ENCODE measurements around the gene TTLL5.
A peak's percentile ranks its signal among the peaks of the same experiment; 100 is the strongest.

TTLL5 gene

GRCh38 chr14:75803765-75804164 lies 142.7 kb downstream of the TTLL5 start:
- no peak overlapping the region for H3K4me3 ChIP-seq (ENCODE audit: low read length)
- no peak overlapping the region for H3K9ac ChIP-seq (ENCODE audit: low read length)
- no peaks in the 10 kb centered on the region for H3K27me3 ChIP-seq (ENCODE audit: control insufficient read depth, insufficient read depth, low read length)
- no peak overlapping the region for H3K27ac ChIP-seq (ENCODE audit: low read depth, low read length)
- H3K4me1 ChIP-seq (ENCODE audit: control insufficient read depth, insufficient read depth, low read length): no peaks in the 10 kb centered on the region
- H3K36me3 ChIP-seq (ENCODE audit: control insufficient read depth, insufficient read depth, low read length): no peaks in the 10 kb centered on the region

- Histone ChIP-seq H3K27me3 (ENCODE audit: control insufficient read depth, insufficient read depth, low read length) (no peaks in the 10 kb centered on the region), H3K27ac (ENCODE audit: low read depth, low read length) (no peak overlapping the region), H3K4me3 (ENCODE audit: low read length) (no peak overlapping the region), H3K9ac (ENCODE audit: low read length) (no peak overlapping the region), H3K4me1 (ENCODE audit: control insufficient read depth, insufficient read depth, low read length) (no peaks in the 10 kb centered on the region), H3K36me3 (ENCODE audit: control insufficient read depth, insufficient read depth, low read length) (no peaks in the 10 kb centered on the region)
Observed at GRCh38 chr14:75804570-75805275, 143.7 kb downstream of the TTLL5 start.

GRCh38 chr14:75805646-75806045 lies 144.6 kb downstream of the TTLL5 start:
- Histone ChIP-seq H3K4me3 (ENCODE audit: low read length) (no peak overlapping the region), H3K36me3 (ENCODE audit: control insufficient read depth, insufficient read depth, low read length) (no peaks in the 10 kb centered on the region), H3K9ac (ENCODE audit: low read length) (no peak overlapping the region), H3K27ac (ENCODE audit: low read depth, low read length) (no peak overlapping the region), H3K27me3 (ENCODE audit: control insufficient read depth, insufficient read depth, low read length) (no peaks in the 10 kb centered on the region), H3K4me1 (ENCODE audit: control insufficient read depth, insufficient read depth, low read length) (no peaks in the 10 kb centered on the region)

DNA sequence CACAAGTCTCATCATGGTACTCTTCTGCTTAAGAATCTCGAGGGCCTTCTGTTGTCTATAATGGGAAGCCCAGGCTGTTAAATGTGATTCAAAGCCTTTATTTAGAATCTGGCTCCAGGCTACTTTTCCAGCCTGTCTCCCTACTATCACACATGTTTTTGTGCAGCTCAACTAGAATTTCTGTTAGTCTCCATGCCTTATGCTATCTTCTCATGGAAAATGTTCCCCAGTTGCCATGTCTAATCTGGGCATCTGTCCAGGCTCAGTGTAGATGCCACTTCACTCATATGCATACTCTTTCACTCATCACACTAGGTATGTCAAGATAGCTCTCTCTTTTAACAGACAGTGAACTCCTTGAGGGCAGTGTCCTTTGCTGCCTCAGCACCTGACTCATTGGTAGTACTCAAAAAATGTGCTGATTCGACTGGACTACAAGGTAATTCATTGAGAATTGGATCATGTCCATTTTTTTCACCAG lies 145.3 kb downstream of the TTLL5 start:
- H3K4me3 ChIP-seq (ENCODE audit: low read length): no peak overlapping the region
- H3K27me3 ChIP-seq (ENCODE audit: control insufficient read depth, insufficient read depth, low read length): no peaks in the 10 kb centered on the region
- H3K4me1 ChIP-seq (ENCODE audit: control insufficient read depth, insufficient read depth, low read length): no peaks in the 10 kb centered on the region
- no peak overlapping the region for H3K9ac ChIP-seq (ENCODE audit: low read length)
- no peaks in the 10 kb centered on the region for H3K36me3 ChIP-seq (ENCODE audit: control insufficient read depth, insufficient read depth, low read length)
- H3K27ac ChIP-seq (ENCODE audit: low read depth, low read length): no peak overlapping the region

DNA sequence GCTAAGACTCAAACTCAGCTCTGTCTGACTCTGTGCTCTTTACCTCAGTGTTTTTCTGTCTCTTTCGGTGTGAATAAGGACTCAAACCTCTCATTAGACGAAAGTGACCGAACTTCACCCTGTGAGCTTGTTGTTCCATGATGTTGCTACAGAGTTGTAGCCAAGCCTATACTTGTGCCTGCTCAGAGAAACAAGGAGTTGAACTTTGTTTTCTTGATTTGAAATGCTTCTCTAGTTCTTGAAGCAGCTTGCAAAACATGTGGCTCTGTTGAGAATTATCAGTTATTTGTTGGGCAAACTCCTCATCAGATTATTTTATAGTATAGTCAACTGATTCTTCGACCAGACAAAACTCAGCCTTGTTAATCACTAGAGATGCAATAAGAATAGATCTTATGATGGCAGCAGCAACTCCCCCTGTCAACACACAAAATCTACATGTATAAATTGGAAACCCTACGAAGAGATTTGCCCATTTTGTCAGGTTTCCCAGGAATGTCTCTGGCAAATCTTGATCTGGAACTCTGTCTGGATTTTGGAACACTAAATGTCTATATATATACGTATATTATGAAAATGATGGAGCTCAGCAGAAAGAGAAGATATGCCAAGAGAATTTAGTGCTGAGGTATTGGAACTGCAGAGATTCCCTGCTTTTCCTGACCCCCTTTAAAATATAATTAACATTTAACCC lies 146.8 kb downstream of the TTLL5 start:
- Histone ChIP-seq H3K4me1 (ENCODE audit: control insufficient read depth, insufficient read depth, low read length) (no peaks in the 10 kb centered on the region), H3K27me3 (ENCODE audit: control insufficient read depth, insufficient read depth, low read length) (no peaks in the 10 kb centered on the region), H3K36me3 (ENCODE audit: control insufficient read depth, insufficient read depth, low read length) (no peaks in the 10 kb centered on the region), H3K27ac (ENCODE audit: low read depth, low read length) (no peak overlapping the region), H3K4me3 (ENCODE audit: low read length) (no peak overlapping the region), H3K9ac (ENCODE audit: low read length) (no peak overlapping the region)

GRCh38 chr14:75811136-75811829 lies 150.2 kb downstream of the TTLL5 start:
- Histone ChIP-seq H3K4me3 (ENCODE audit: low read length) (no peak overlapping the region), H3K4me1 (ENCODE audit: control insufficient read depth, insufficient read depth, low read length) (no peaks in the 10 kb centered on the region), H3K27ac (ENCODE audit: low read depth, low read length) (no peak overlapping the region), H3K27me3 (ENCODE audit: control insufficient read depth, insufficient read depth, low read length) (no peaks in the 10 kb centered on the region), H3K9ac (ENCODE audit: low read length) (no peak overlapping the region), H3K36me3 (ENCODE audit: control insufficient read depth, insufficient read depth, low read length) (no peaks in the 10 kb centered on the region)

GRCh38 chr14:75811872-75812499 lies 150.9 kb downstream of the TTLL5 start:
- H3K27ac ChIP-seq (ENCODE audit: low read depth, low read length): no peak overlapping the region

DNA sequence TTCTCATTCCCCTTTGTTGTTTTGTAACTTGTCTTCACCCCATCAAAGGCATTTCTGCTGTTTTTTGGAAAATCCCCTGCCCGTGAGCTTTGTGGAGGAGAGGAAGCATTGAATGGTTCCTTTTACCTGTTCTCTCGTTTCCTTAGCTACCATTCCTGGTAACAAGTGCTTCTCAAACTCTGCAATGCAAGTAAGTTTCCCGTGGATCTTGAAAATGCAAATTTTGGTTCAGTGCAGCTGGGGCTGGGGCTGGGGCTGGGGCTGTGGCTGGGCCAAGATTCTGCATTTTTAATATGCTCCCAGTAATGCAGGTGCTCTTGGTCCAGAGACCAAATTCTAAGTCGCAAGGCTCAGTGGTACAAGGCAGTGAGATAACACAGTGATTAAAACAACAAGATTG lies 151.6 kb downstream of the TTLL5 start:
- Histone ChIP-seq H3K4me1 (ENCODE audit: control insufficient read depth, insufficient read depth, low read length) (no peaks in the 10 kb centered on the region), H3K27ac (ENCODE audit: low read depth, low read length) (no peak overlapping the region), H3K27me3 (ENCODE audit: control insufficient read depth, insufficient read depth, low read length) (no peaks in the 10 kb centered on the region), H3K36me3 (ENCODE audit: control insufficient read depth, insufficient read depth, low read length) (no peaks in the 10 kb centered on the region), H3K9ac (ENCODE audit: low read length) (no peak overlapping the region), H3K4me3 (ENCODE audit: low read length) (no peak overlapping the region)

More at GRCh38 chr14:75811872-75812499, 150.9 kb downstream of the TTLL5 start:
- H3K27me3 ChIP-seq (ENCODE audit: control insufficient read depth, insufficient read depth, low read length): no peaks in the 10 kb centered on the region
- no peak overlapping the region for H3K9ac ChIP-seq (ENCODE audit: low read length)
- H3K4me1 ChIP-seq (ENCODE audit: control insufficient read depth, insufficient read depth, low read length): no peaks in the 10 kb centered on the region
- H3K36me3 ChIP-seq (ENCODE audit: control insufficient read depth, insufficient read depth, low read length): no peaks in the 10 kb centered on the region
- H3K4me3 ChIP-seq (ENCODE audit: low read length): no peak overlapping the region

DNA sequence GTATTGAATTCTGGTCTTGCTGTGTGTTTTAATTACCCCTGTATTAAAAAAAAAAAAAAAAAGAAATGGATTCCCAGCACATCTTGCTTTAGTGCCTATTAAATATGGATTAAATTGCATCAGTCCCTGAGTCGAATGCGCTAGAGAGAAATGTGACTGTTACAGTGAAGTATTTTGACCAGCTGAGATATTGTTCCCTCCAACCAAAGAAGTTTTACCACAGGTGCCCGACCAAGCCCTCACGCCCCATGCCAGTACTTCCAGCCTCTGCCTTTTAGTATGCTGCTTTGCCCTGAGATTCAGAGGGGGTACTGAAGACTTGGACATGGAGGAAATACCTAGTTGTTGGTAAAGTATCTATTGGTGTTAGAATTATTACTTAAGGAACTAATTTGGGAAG lies 159.7 kb downstream of the TTLL5 start:
- peaks cover 24% of the 10 kb centered on the region for H3K4me1 ChIP-seq (ENCODE audit: control insufficient read depth, insufficient read depth, low read length)
- no peaks in the 10 kb centered on the region for H3K36me3 ChIP-seq (ENCODE audit: control insufficient read depth, insufficient read depth, low read length)
- H3K27ac ChIP-seq (ENCODE audit: low read depth, low read length): no peak overlapping the region
- no peak overlapping the region for H3K4me3 ChIP-seq (ENCODE audit: low read length)
- H3K9ac ChIP-seq (ENCODE audit: low read length): no peak overlapping the region
- no peaks in the 10 kb centered on the region for H3K27me3 ChIP-seq (ENCODE audit: control insufficient read depth, insufficient read depth, low read length)

- no peak overlapping the region for H3K4me3 ChIP-seq (ENCODE audit: low read length)
- no peaks in the 10 kb centered on the region for H3K36me3 ChIP-seq (ENCODE audit: control insufficient read depth, insufficient read depth, low read length)
- H3K27ac ChIP-seq (ENCODE audit: low read depth, low read length): peak overlapping the region; percentile 68
- H3K4me1 ChIP-seq (ENCODE audit: control insufficient read depth, insufficient read depth, low read length): peaks cover 27% of the 10 kb centered on the region
- no peaks in the 10 kb centered on the region for H3K27me3 ChIP-seq (ENCODE audit: control insufficient read depth, insufficient read depth, low read length)
- no peak overlapping the region for H3K9ac ChIP-seq (ENCODE audit: low read length)
Observed at GRCh38 chr14:75821831-75822521, 160.9 kb downstream of the TTLL5 start.

GRCh38 chr14:75822522-75823141 lies 161.6 kb downstream of the TTLL5 start:
- Histone ChIP-seq H3K4me3 (ENCODE audit: low read length) (no peak overlapping the region), H3K27ac (ENCODE audit: low read depth, low read length) (peak overlapping the region; percentile 68), H3K27me3 (ENCODE audit: control insufficient read depth, insufficient read depth, low read length) (no peaks in the 10 kb centered on the region), H3K9ac (ENCODE audit: low read length) (no peak overlapping the region), H3K36me3 (ENCODE audit: control insufficient read depth, insufficient read depth, low read length) (no peaks in the 10 kb centered on the region), H3K4me1 (ENCODE audit: control insufficient read depth, insufficient read depth, low read length) (peaks cover 27% of the 10 kb centered on the region)

Data from rectal smooth muscle tissue (tissue), 1 donor.